Endothelial cell of umbilical vein (primary cell): Measurements from ENCODE around the gene CCDC3. TPM values are rescaled to one million over a fixed set of nuclear protein-coding genes. Genes with fewer than 3 reads are reported as not detected.

Experiments
- BruUV-seq: library from RNA; stranded (reverse); fragments of 400-500 nt; replicated peaks from 2 replicates; lab custom pipeline; 2021; lab: Mats Ljungman, UMichigan
- CTCF ChIA-PET: fragments of 300-600, 350-600 bp; sonication (Branson Sonifier 250); formaldehyde crosslinking; loops from one replicate; lab custom pipeline; 2021; ENCODE audit warnings: antibody characterized with exemption, inconsistent platforms; lab: Charles Lee
- POLR2A ChIA-PET: fragments of 300-600, 350-600 bp; sonication (Branson Sonifier 250); formaldehyde crosslinking; loops from one replicate; lab custom pipeline; 2021; ENCODE audit warnings: antibody characterized with exemption, inconsistent platforms; lab: Charles Lee
- DNase-seq: peaks from one replicate; pipeline ENCODE4 v3.0.0-alpha.2; 2011; ENCODE audit warnings: low read depth, low spot score
- FAIRE-seq: peaks from 2 replicates; lab custom pipeline; 2011; peaks lifted over from hg19 to GRCh38; lab: Jason Lieb, UNC
- H2AFZ ChIP-seq: 2 replicates; pipeline ENCODE4 v1.6.0; 2012; ENCODE audit warnings: low read depth, low read length, control low read depth, inconsistent platforms
- H3K27ac ChIP-seq: 2 replicates; pipeline ENCODE4 v1.5.1; 2011; ENCODE audit warnings: low read depth, mild to moderate bottlenecking, control low read depth, low read length, moderate library complexity; ENCODE audit not compliant: insufficient read depth
- H3K27me3 ChIP-seq, 2 experiments: 2 replicates each; pipeline versions ENCODE4 v1.6.0 to v1.6.1; 2011; ENCODE audit warnings: low read length in 2 of 2, mixed read lengths in 1 of 2; ENCODE audit not compliant: control insufficient read depth in 2 of 2, insufficient read depth in 2 of 2
- H3K36me3 ChIP-seq, 2 experiments: 2 replicates in 1 of 2; 3 replicates in 1 of 2; pipeline ENCODE4 v1.5.1; 2011; ENCODE audit warnings: low read length in 2 of 2, mild to moderate bottlenecking in 1 of 2, moderate library complexity in 1 of 2; ENCODE audit not compliant: control insufficient read depth in 2 of 2, insufficient read depth in 2 of 2; ENCODE audit errors: extremely low read depth in 1 of 2
- H3K4me1 ChIP-seq: 3 replicates; pipeline ENCODE4 v1.5.1; 2011; ENCODE audit warnings: mild to moderate bottlenecking, low read length; ENCODE audit not compliant: control insufficient read depth, insufficient read depth; ENCODE audit errors: extremely low read depth
- H3K4me2 ChIP-seq: 2 replicates; pipeline ENCODE4 v1.6.1; 2011; ENCODE audit warnings: low read length, control low read depth, mixed read lengths; ENCODE audit not compliant: insufficient read depth
- H3K4me3 ChIP-seq, 3 experiments: fragments of 200-600 bp in 1 of 3; sonication (generic), shearing (Covaris generic) in 1 of 3; replicated peaks in 1 of 3; 2 replicates each; pipeline ENCODE4 v1.5.1; 2011 to 2016; ENCODE audit warnings: control low read depth in 3 of 3, low read length in 3 of 3, mild to moderate bottlenecking in 2 of 3, inconsistent platforms in 1 of 3, low read depth in 1 of 3, moderate library complexity in 1 of 3; ENCODE audit not compliant: insufficient read depth in 1 of 3
- H3K79me2 ChIP-seq: 2 replicates; pipeline ENCODE4 v1.6.0; 2012; ENCODE audit warnings: low read length, inconsistent platforms; ENCODE audit not compliant: control insufficient read depth, insufficient read depth
- H3K9ac ChIP-seq: replicated peaks from 2 replicates; pipeline ENCODE3; 2011; ENCODE audit warnings: low read length, control low read depth; ENCODE audit not compliant: insufficient read depth; ENCODE audit errors: extremely low read depth
- H3K9me1 ChIP-seq: replicated peaks from 3 replicates; pipeline ENCODE4 v1.6.0; 2011; ENCODE audit warnings: mild to moderate bottlenecking, low read length; ENCODE audit not compliant: control insufficient read depth, insufficient read depth; ENCODE audit errors: extremely low read depth
- H3K9me3 ChIP-seq: replicated peaks from 2 replicates; pipeline ENCODE4 v1.5.1; 2012; ENCODE audit warnings: low read length, inconsistent platforms; ENCODE audit not compliant: control insufficient read depth, insufficient read depth
- H4K20me1 ChIP-seq: replicated peaks from 2 replicates; pipeline ENCODE3; 2011; ENCODE audit warnings: mild to moderate bottlenecking, low read length; ENCODE audit not compliant: control insufficient read depth, insufficient read depth; ENCODE audit errors: extremely low read depth
- CTCF ChIP-seq, 2 donors: IDR thresholded peaks; 1 replicate in 1 of 2; 2 replicates in 1 of 2; pipeline ENCODE4 v1.5.1; 2011; ENCODE audit warnings: low read length in 2 of 2, mild to moderate bottlenecking in 2 of 2, moderate library complexity in 2 of 2, control low read depth in 1 of 2, inconsistent platforms in 1 of 2, low read depth in 1 of 2; ENCODE audit not compliant: insufficient read depth in 1 of 2; ENCODE audit errors: extremely low read depth in 1 of 2
- EZH2 ChIP-seq: IDR thresholded peaks from 2 replicates; pipeline ENCODE4 v1.6.1; 2012; ENCODE audit warnings: borderline replicate concordance, low read depth, mild to moderate bottlenecking, moderate library complexity, low read length, inconsistent platforms; ENCODE audit not compliant: severe bottlenecking
- FOS ChIP-seq: IDR thresholded peaks from 2 replicates; pipeline ENCODE4 v1.6.1; 2011; ENCODE audit warnings: mild to moderate bottlenecking, low read length, moderate library complexity, borderline replicate concordance; ENCODE audit not compliant: insufficient read depth
- GATA2 ChIP-seq: IDR thresholded peaks from 2 replicates; pipeline ENCODE4 v1.7.0; 2011; ENCODE audit warnings: low read depth, mild to moderate bottlenecking, moderate library complexity, mixed read lengths, low read length; ENCODE audit not compliant: insufficient read length, insufficient read depth
- JUN ChIP-seq: IDR thresholded peaks from 2 replicates; pipeline ENCODE4 v1.6.1; 2011; ENCODE audit warnings: borderline replicate concordance, low read depth; ENCODE audit not compliant: insufficient read length, insufficient read depth
- MAX ChIP-seq: IDR thresholded peaks from 2 replicates; pipeline ENCODE4 v1.6.1; 2011; ENCODE audit not compliant: insufficient read depth, insufficient read length
- MYC ChIP-seq: IDR thresholded peaks from one replicate; pipeline ENCODE4 v1.6.1; 2011; ENCODE audit warnings: mild to moderate bottlenecking, low read depth, low read length
- POLR2A ChIP-seq: IDR thresholded peaks from 2 replicates; pipeline ENCODE4 v1.6.1; 2012; ENCODE audit warnings: low read depth, mild to moderate bottlenecking, control low read depth, low read length
- POLR2AphosphoS5 ChIP-seq: IDR thresholded peaks from 2 replicates; pipeline ENCODE4 v1.6.1; 2012; ENCODE audit warnings: low read depth, mild to moderate bottlenecking, control low read depth, low read length, moderate library complexity; ENCODE audit not compliant: insufficient read depth
- dilution Hi-C: fragments of 300-500 bp; cut with MboI; formaldehyde crosslinking; loops from one replicate; pipeline ENCODE4 v1.15.0; 2019; ENCODE audit warnings: low sequenced_read_pairs; ENCODE audit not compliant: extremely low pct_ligation_motif_present
- intact Hi-C: fragments of 100-400 bp; cut with micrococcal nuclease; formaldehyde crosslinking; loops from one replicate; pipeline ENCODE4 v1.10.0; 2022
- polyA plus RNA-seq, 4 experiments: library from polyadenylated mRNA; depleted of rRNA in 3 of 4; stranded (reverse) in 3 of 4; unstranded in 1 of 4; fragments of >200 nt; gene quantifications; 2 replicates each; pipeline versions ENCODE4 v1.2.1 to v1.2.3, GENCODE V29; 2011 to 2012; ENCODE audit warnings: missing spikeins in 1 of 4
- total RNA-seq: library from RNA; stranded (reverse); gene quantifications from 2 replicates; pipeline ENCODE4 v1.2.3, GENCODE V29; 2021

Gene CCDC3
- total and polyA plus RNA-seq, 2 donors (not counting 3 experiments of a cell fraction or from before 2014, with no cell fraction given) = 0.90 to 1.4 TPM

DNA sequence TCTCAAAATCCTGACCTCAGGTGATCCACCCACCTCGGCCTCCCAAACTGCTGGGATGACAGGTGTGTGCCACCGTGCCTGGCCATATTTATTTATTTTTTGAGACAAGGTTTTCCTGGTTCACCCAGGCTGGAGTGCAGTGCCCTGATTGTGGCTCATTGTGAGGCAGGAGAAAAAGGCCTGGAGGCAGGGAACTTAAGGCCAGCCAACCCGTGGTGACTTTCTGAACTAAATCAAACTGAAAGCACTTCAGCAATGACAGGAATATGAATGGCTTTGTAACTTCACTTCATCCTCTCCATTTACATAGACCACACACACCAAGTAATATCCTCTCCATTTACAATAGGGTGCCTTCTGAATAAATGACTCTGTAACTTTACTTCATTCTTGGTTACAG, 124.4 kb downstream of the CCDC3 start:
- no peak for DNase-seq
- H3K4me1 ChIP-seq = no peaks in the 10 kb centered on the region
- no peaks in the 10 kb centered on the region for H3K9me3 ChIP-seq
- no peaks in the 10 kb centered on the region for H3K36me3 ChIP-seq
- no peak for TF ChIP-seq JUN
- no peaks in the 10 kb centered on the region for H4K20me1 ChIP-seq
- no peak overlapping the region for H2AFZ ChIP-seq
- H3K27me3 ChIP-seq = peaks cover 0 to 2% of the 10 kb centered on the region in 2 experiments
- no peak overlapping the region for H3K4me3 ChIP-seq
- dilution Hi-C loops = no loop called here
- H3K79me2 ChIP-seq = no peaks in the 10 kb centered on the region
- no peak overlapping the region for H3K27ac ChIP-seq
- FAIRE-seq = no peak
- CTCF ChIA-PET = interaction anchor here (1.2 kb wide), 1 partner anchor 95 kb away, joined by 3 read pairs; no protein-coding TSS in a partner anchor
- no peaks in the 10 kb centered on the region for H3K9me1 ChIP-seq
- H3K4me2 ChIP-seq = no peak overlapping the region
- intact Hi-C loops = no loop called here
- no peak overlapping the region for H3K9ac ChIP-seq
- BruUV-seq = no TSS peak
- POLR2A ChIA-PET = no interaction called here

DNA sequence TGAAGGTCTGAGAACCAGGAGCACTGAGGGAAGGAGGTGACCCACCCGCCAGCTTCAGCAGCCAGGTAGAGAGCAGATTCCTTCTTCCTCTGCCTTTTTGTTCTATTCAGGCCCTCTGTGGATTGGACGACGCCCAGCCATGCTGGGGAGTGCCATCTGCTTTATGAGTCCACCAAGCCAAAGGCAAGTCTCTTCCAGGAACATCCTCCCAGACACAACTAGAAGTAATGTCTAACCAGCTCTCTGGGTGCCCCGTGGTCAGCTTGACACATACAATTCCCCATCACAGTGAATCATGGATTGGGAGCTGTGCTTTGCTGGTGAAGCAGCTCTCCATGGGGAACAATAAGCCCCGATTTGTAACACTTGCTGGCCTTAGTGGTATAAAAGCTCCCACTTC, 125.2 kb downstream of the CCDC3 start:
- no peaks in the 10 kb centered on the region for H3K9me1 ChIP-seq
- peaks cover 0 to 2% of the 10 kb centered on the region in 2 experiments for H3K27me3 ChIP-seq
- intact Hi-C loops (no loop called here), dilution Hi-C loops (no loop called here)
- H3K27ac ChIP-seq = no peak overlapping the region
- H3K79me2 ChIP-seq = no peaks in the 10 kb centered on the region
- H3K9ac ChIP-seq = no peak overlapping the region
- POLR2A ChIA-PET = no interaction called here
- CTCF ChIA-PET = interaction anchor here (1.2 to 1.6 kb wide), 2 partner anchors 13 to 94 kb away, joined by 3 to 4 read pairs; no protein-coding TSS in a partner anchor
- no peak overlapping the region for H3K4me2 ChIP-seq
- BruUV-seq = no TSS peak
- FAIRE-seq (no peak), DNase-seq (no peak)
- H3K4me3 ChIP-seq = no peak overlapping the region
- TF ChIP-seq FOS = no peak
- TF ChIP-seq POLR2A = no peak
- TF ChIP-seq MYC = no peak
- TF ChIP-seq POLR2AphosphoS5 = no peak
- TF ChIP-seq MAX = no peak
- TF ChIP-seq JUN = no peak
- TF ChIP-seq CTCF (IDR thresholded peaks at IDR 0.05; ENCODE audit: extremely low read depth in 1 of 2, insufficient read depth in 1 of 2, low read depth in 1 of 2, low read length in 2 of 2) = no peak
- no peak for TF ChIP-seq GATA2
- no peak for TF ChIP-seq EZH2
- no peaks in the 10 kb centered on the region for H3K9me3 ChIP-seq
- H3K36me3 ChIP-seq = no peaks in the 10 kb centered on the region
- H4K20me1 ChIP-seq = no peaks in the 10 kb centered on the region
- no peaks in the 10 kb centered on the region for H3K4me1 ChIP-seq
- no peak overlapping the region for H2AFZ ChIP-seq
